ENCODE measurements around the gene LAIR1.
"Not testable (repeated sequence)": the region's sequence is repeated elsewhere in the genome, so short reads cannot be mapped to it uniquely, and the experiment has no call there.

The LAIR1 gene

GRCh38 chr19:54375181-54375938 lies 10.6 kb upstream of the LAIR1 start:
- DNase-seq = peak; percentile 62

GRCh38 chr19:54373781-54374631 lies 9.3 kb upstream of the LAIR1 start:
- peak; percentile 53 for DNase-seq

GRCh38 chr19:54371453-54371852 lies 6.7 kb upstream of the LAIR1 start:
- DNase-seq = not testable (repeated sequence)

- DNase-seq = peak; percentile 79
Observed at GRCh38 chr19:54370434-54370796, 5.7 kb upstream of the LAIR1 start.

- DNase-seq = peak; percentile 36
Observed at GRCh38 chr19:54369688-54370433, 5.1 kb upstream of the LAIR1 start.

- DNase-seq = peak; percentile 77
Observed at GRCh38 chr19:54369082-54369687, 4.5 kb upstream of the LAIR1 start.

- no peak for DNase-seq
Observed at GRCh38 chr19:54366811-54367210, 2.1 kb upstream of the LAIR1 start.

GRCh38 chr19:54365798-54366197 lies 1.1 kb upstream of the LAIR1 start:
- DNase-seq = not testable (repeated sequence)

- DNase-seq = not testable (repeated sequence)
Observed at GRCh38 chr19:54361680-54362422, 2.9 kb downstream of the LAIR1 start.

- DNase-seq = not testable (repeated sequence)
Observed at GRCh38 chr19:54359149-54359820, 5.4 kb downstream of the LAIR1 start.

- DNase-seq = no peak
Observed at GRCh38 chr19:54357381-54357780, 7.3 kb downstream of the LAIR1 start.

GRCh38 chr19:54356444-54357056 lies 8.2 kb downstream of the LAIR1 start:
- DNase-seq = no peak

GRCh38 chr19:54355675-54356074 lies 9.1 kb downstream of the LAIR1 start:
- no peak for DNase-seq

GRCh38 chr19:54354761-54355160 lies 10.0 kb downstream of the LAIR1 start:
- DNase-seq = no peak

- DNase-seq = peak; percentile 74
Observed at GRCh38 chr19:54352546-54352945, 12.2 kb downstream of the LAIR1 start.

- no peak for DNase-seq
Observed at GRCh38 chr19:54352041-54352440, 12.7 kb downstream of the LAIR1 start.

- no peak for DNase-seq
Observed at GRCh38 chr19:54351474-54351873, 13.3 kb downstream of the LAIR1 start.

- DNase-seq = peak; percentile 9
Observed at GRCh38 chr19:54345938-54346386, 18.8 kb downstream of the LAIR1 start.

GRCh38 chr19:54343868-54344267 lies 20.9 kb downstream of the LAIR1 start:
- peak; percentile 65 for DNase-seq

GRCh38 chr19:54341295-54341694 lies 23.4 kb downstream of the LAIR1 start:
- DNase-seq = no peak

Measured in GF-D8 (cell line).